CD4-positive, alpha-beta T cell treated with Interleukin-4 for 1 hour (primary cell): Measurements from ENCODE around the gene INPP5E.

Experiments used
- DNase-seq, 2 donors: peaks; one replicate each; pipeline ENCODE4 v3.0.0-alpha.2; 2020 to 2022

The INPP5E gene

DNA sequence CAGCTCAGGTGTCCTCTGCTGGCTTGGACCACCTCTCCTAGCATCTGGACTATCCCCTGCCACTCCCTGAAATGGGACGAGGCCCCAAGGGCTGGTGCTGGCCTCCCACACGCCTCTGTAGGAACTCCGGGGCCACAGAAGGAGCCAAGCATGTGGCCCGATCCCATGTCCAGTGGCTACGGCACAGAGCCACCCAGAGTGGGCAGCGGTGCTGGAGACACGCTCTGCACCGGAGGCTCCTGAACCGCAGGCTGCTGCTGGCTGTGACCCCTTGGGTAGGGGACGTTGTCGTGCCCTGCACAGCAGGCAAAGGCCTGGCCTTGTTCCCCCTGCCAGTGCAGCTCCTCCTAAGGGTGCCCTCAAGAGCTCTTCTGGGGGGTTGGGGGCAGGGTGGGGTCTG is 59.8 kb downstream of the INPP5E start:
- no peak for DNase-seq

- DNase-seq: no peak
Observed at GRCh38 chr9:136379401-136379800, 60.2 kb downstream of the INPP5E start.

DNA sequence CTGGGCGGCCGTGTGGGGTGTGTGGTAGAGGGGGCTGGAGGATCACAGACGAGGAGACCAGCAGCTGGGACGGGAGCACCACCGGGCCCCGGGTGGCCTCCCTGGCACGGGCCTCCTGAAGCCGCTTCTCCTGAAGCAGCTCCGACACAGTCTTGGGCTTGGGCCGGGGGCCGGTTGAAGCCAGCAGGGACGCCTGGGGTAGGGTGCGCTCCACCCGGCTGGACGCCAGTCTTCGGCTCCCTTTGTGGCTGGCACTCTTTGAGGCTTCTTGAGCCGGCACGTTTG is 60.7 kb downstream of the INPP5E start:
- DNase-seq: no peak
